K562 (cell line): ENCODE data around the gene JPH3. TPM values are rescaled to one million over a fixed set of nuclear protein-coding genes. Genes with fewer than 3 reads are reported as not detected.

ENCODE experiments used
- ATAC-seq: fragments of 200-7000 bp; cut with Tn5 transposase; 3 replicates; pipeline ENCODE4 v1.9.1; 2020; ENCODE audit warnings: moderate library complexity
- BruUV-seq: library from RNA; stranded (reverse); fragments of 400-500 nt; replicated peaks from 2 replicates; lab custom pipeline; 2021; lab: Mats Ljungman, UMichigan
- CTCF ChIA-PET: fragments of 300-600 bp; formaldehyde crosslinking; extraction: SDS; loops from one replicate; lab custom pipeline; 2021; ENCODE audit warnings: low intra/inter-chr PET ratio; lab: Yijun Ruan, JAX
- POLR2A ChIA-PET: fragments of 300-600, 350-650 bp; sonication (Branson Sonifier 250); formaldehyde crosslinking; extraction: SDS; loops from one replicate; lab custom pipeline; 2021; ENCODE audit warnings: antibody characterized with exemption, inconsistent platforms; lab: Yijun Ruan, JAX
- DNase-seq, 4 experiments: peaks; one replicate each; pipeline versions ENCODE4 v3.0.0 to v3.0.0-alpha.2; 2011 to 2018; ENCODE audit warnings: low spot score in 3 of 4, mixed read lengths in 3 of 4; ENCODE audit errors: extremely low read depth in 1 of 4
- FAIRE-seq: peaks from 2 replicates; lab custom pipeline; 2011; peaks lifted over from hg19 to GRCh38; lab: Jason Lieb, UNC
- H2AFZ ChIP-seq: 2 replicates; pipeline ENCODE4 v1.6.0; 2011; ENCODE audit warnings: low read depth, low read length, control low read depth, inconsistent platforms
- H3K27ac ChIP-seq: fragments of 200-600 bp; 3 replicates; pipeline ENCODE4 v1.8.0; 2011; ENCODE audit warnings: low read depth, mild to moderate bottlenecking, control low read depth, inconsistent platforms, low read length, moderate library complexity, mixed read lengths; ENCODE audit errors: extremely low read depth
- H3K27me3 ChIP-seq, 2 experiments: fragments of 300-600 bp in 1 of 2; 2 replicates in 1 of 2; 3 replicates in 1 of 2; pipeline versions ENCODE4 v1.6.0 to v1.8.0; 2011; ENCODE audit warnings: inconsistent platforms in 2 of 2, low read length in 2 of 2, mild to moderate bottlenecking in 1 of 2, mixed read lengths in 1 of 2, moderate library complexity in 1 of 2; ENCODE audit not compliant: control insufficient read depth in 2 of 2, insufficient read depth in 2 of 2
- H3K36me3 ChIP-seq: fragments of 300-600 bp; 3 replicates; pipeline ENCODE4 v1.8.0; 2011; ENCODE audit warnings: mild to moderate bottlenecking, low read length, inconsistent platforms; ENCODE audit not compliant: control insufficient read depth, insufficient read depth
- H3K4me1 ChIP-seq, 2 experiments: fragments of 200-600 bp in 1 of 2; replicated peaks in 1 of 2; 2 replicates in 1 of 2; 3 replicates in 1 of 2; pipeline versions ENCODE4 v1.5.1 to v1.8.0; 2011; ENCODE audit warnings: inconsistent platforms in 2 of 2, low read length in 2 of 2, mild to moderate bottlenecking in 1 of 2, mixed read lengths in 1 of 2, moderate library complexity in 1 of 2; ENCODE audit not compliant: control insufficient read depth in 2 of 2, insufficient read depth in 2 of 2
- H3K4me2 ChIP-seq: 2 replicates; pipeline ENCODE4 v1.6.1; 2011; ENCODE audit warnings: low read length, control low read depth, inconsistent platforms, mixed read lengths; ENCODE audit not compliant: insufficient read depth
- H3K4me3 ChIP-seq: fragments of 200-600 bp; sonication (generic), shearing (Covaris generic); 2 replicates; pipeline ENCODE4 v1.5.1; 2016; ENCODE audit warnings: control low read depth, inconsistent platforms
- H3K79me2 ChIP-seq: fragments of 200-600 bp; 3 replicates; pipeline ENCODE4 v1.8.0; 2011; ENCODE audit warnings: low read length, inconsistent platforms; ENCODE audit not compliant: control insufficient read depth, insufficient read depth
- H3K9ac ChIP-seq, 2 experiments: 2 replicates each; pipeline versions ENCODE4 v1.6.0 to v1.6.1; 2011; ENCODE audit warnings: low read depth in 2 of 2, low read length in 2 of 2, control low read depth in 1 of 2, inconsistent platforms in 1 of 2, mild to moderate bottlenecking in 1 of 2, mixed read lengths in 1 of 2; ENCODE audit not compliant: insufficient read depth in 1 of 2
- H3K9me1 ChIP-seq: one replicate; pipeline ENCODE4 v1.6.0; 2011; ENCODE audit warnings: inconsistent platforms, mild to moderate bottlenecking, low read length, moderate library complexity; ENCODE audit not compliant: control insufficient read depth, insufficient read depth
- H3K9me3 ChIP-seq: replicated peaks from 2 replicates; pipeline ENCODE4 v1.5.1; 2011; ENCODE audit warnings: low read depth, low read length, inconsistent platforms; ENCODE audit not compliant: control insufficient read depth, insufficient read depth
- H4K20me1 ChIP-seq: replicated peaks from 2 replicates; pipeline ENCODE4 v1.6.1; 2011; ENCODE audit warnings: low read length, inconsistent platforms, mixed read lengths; ENCODE audit not compliant: control insufficient read depth, insufficient read depth
- GTF2E2 ChIP-seq: fragments of 200-800 bp; sonication (Bioruptor generic); IDR thresholded peaks from 2 replicates; pipeline ENCODE4 v1.6.1; 2016; ENCODE audit warnings: missing genetic modification characterization, missing compliant biosample characterization
- HDAC1 ChIP-seq, 2 experiments: fragments of 450-650 bp; IDR thresholded peaks; 2 replicates each; pipeline ENCODE4 v1.6.1; 2016 to 2017; ENCODE audit warnings: inconsistent platforms in 1 of 2, mild to moderate bottlenecking in 1 of 2, moderate library complexity in 1 of 2
- JUNB ChIP-seq: fragments of 450-650 bp; formaldehyde crosslinking; conservative IDR thresholded peaks from 2 replicates; pipeline ENCODE4 v1.4.0; 2020; ENCODE audit warnings: mild to moderate bottlenecking
- PPARD ChIP-seq: fragments of 250-450 bp; sonication (Bioruptor Pico); IDR thresholded peaks from 2 replicates; pipeline ENCODE4 v1.8.0; 2022; ENCODE audit warnings: inconsistent platforms, mild to moderate bottlenecking, moderate library complexity
- RNF2 ChIP-seq: sonication (generic); IDR thresholded peaks from 2 replicates; pipeline ENCODE4 v1.6.1; 2016
- SIRT6 ChIP-seq: IDR thresholded peaks from one replicate; pipeline ENCODE4 v1.6.1; 2012; ENCODE audit warnings: low read depth, mild to moderate bottlenecking, control low read depth, inconsistent platforms, low read length, moderate library complexity
- SIX5 ChIP-seq, 2 experiments: IDR thresholded peaks; 2 replicates each; pipeline ENCODE4 v1.6.1; 2011; ENCODE audit warnings: low read length in 2 of 2, borderline replicate concordance in 1 of 2, low read depth in 1 of 2, mild to moderate bottlenecking in 1 of 2, moderate library complexity in 1 of 2; ENCODE audit not compliant: insufficient read depth in 1 of 2
- XRCC4 ChIP-seq: IDR thresholded peaks from one replicate; pipeline ENCODE4 v1.6.1; 2011; ENCODE audit not compliant: insufficient read depth, insufficient read length; ENCODE audit errors: extremely low read depth
- ZC3H11A ChIP-seq: IDR thresholded peaks from 2 replicates; pipeline ENCODE4 v1.6.1; 2012; ENCODE audit warnings: low read depth, low read length, improper control_type of control experiment
- ZNF277 ChIP-seq: fragments of 250-450 bp; sonication (Bioruptor Pico); IDR thresholded peaks from 2 replicates; pipeline ENCODE4 v1.8.0; 2022; ENCODE audit warnings: inconsistent platforms, mild to moderate bottlenecking, moderate library complexity, borderline replicate concordance
- WGBS: fragments of 100-300 bp; shearing (Covaris generic); methylation state at CpG from one replicate; pipeline ENCODE4 v1.1.6; 2016; ENCODE audit warnings: low coverage, mixed read lengths; ENCODE audit not compliant: insufficient coverage; ENCODE audit errors: missing lambda C conversion rate; 5-methylcytosine and 5-hydroxymethylcytosine counted together
- in situ Hi-C: fragments of 300-500 bp; cut with MboI; formaldehyde crosslinking; loops from 4 replicates; pipeline ENCODE4 v1.15.0; 2018; ENCODE audit warnings: inconsistent platforms, mixed read lengths
- intact Hi-C: fragments of 100-400 bp; cut with micrococcal nuclease; formaldehyde crosslinking; loops from 2 replicates; pipeline ENCODE4 v1.14.2; 2022
- polyA plus RNA-seq, 8 experiments: library from polyadenylated mRNA; depleted of rRNA in 4 of 8; stranded (reverse) in 5 of 8; unstranded in 3 of 8; fragments of >200 nt; fragmentation: Nextera tagmentation in 2 of 8; fragmentation: Illumina TruSeq in 1 of 8; extraction: Ambion mirVana in 2 of 8; extraction: Trizol in 1 of 8; gene quantifications; 2 replicates each; pipeline versions ENCODE4 v1.2.1 to v1.2.3, GENCODE V29; 2011 to 2014; ENCODE audit warnings: inconsistent platforms in 1 of 8, missing spikeins in 1 of 8
- total RNA-seq, 7 experiments: library from RNA; depleted of rRNA in 6 of 7; stranded (reverse); fragments of >200 nt in 6 of 7; fragmentation: Illumina TruSeq in 2 of 7; extraction: Trizol in 2 of 7; gene quantifications; 2 replicates each; pipeline versions ENCODE4 v1.2.1 to v1.2.3, GENCODE V29; 2011 to 2021; ENCODE audit warnings: low replicate concordance in 1 of 7
- TF ChIP-seq, protein P1 (sequence below): sonication (generic); formaldehyde crosslinking; IDR thresholded peaks from 2 replicates; pipeline ENCODE4 v1.8.0; 2022; ENCODE audit warnings: mild to moderate bottlenecking, missing genetic modification reagents, borderline replicate concordance

The JPH3 gene
- total and polyA plus RNA-seq, 9 of the 15 experiments (the other 6 are each of a cell fraction or from before 2014, with no cell fraction given), result 0.01 TPM; not detected in 8

GRCh38 chr16:87618216-87618615 is 15.9 kb downstream of the JPH3 start:
- no peak for FAIRE-seq
- 2% methylated on average over 10 of the region's 12 CpGs for WGBS
- BruUV-seq, result no TSS peak
- no peaks in the 10 kb centered on the region for H3K79me2 ChIP-seq
- ATAC-seq, result no peak
- no peak overlapping the region for H3K4me2 ChIP-seq
- intact Hi-C loops (no loop called here), in situ Hi-C loops (no loop called here)
- ChIA-PET POLR2A (interaction anchor here (1.1 kb wide), 1 partner anchor 8 kb away, joined by 4 read pairs; no protein-coding TSS in a partner anchor), CTCF (no interaction called here)
- H3K4me3 ChIP-seq, result no peak overlapping the region
- H2AFZ ChIP-seq, result no peak overlapping the region
- no peaks in the 10 kb centered on the region for H3K4me1 ChIP-seq
- TF ChIP-seq PPARD (no peak), RNF2 (no peak), GTF2E2 (tag) (no peak), JUNB (CRISPR knock-in tag) (no peak), XRCC4 (no peak), SIRT6 (no peak), ZNF277 (CRISPR knock-in tag) (no peak), HDAC1 (IDR thresholded peaks at IDR 0.05) (no peak), ZC3H11A (no peak), SIX5 (IDR thresholded peaks at IDR 0.05; ENCODE audit: borderline replicate concordance in 1 of 2, insufficient read depth in 1 of 2, low read depth in 1 of 2, low read length in 2 of 2) (no peak)
- TF ChIP-seq, protein P1, sequence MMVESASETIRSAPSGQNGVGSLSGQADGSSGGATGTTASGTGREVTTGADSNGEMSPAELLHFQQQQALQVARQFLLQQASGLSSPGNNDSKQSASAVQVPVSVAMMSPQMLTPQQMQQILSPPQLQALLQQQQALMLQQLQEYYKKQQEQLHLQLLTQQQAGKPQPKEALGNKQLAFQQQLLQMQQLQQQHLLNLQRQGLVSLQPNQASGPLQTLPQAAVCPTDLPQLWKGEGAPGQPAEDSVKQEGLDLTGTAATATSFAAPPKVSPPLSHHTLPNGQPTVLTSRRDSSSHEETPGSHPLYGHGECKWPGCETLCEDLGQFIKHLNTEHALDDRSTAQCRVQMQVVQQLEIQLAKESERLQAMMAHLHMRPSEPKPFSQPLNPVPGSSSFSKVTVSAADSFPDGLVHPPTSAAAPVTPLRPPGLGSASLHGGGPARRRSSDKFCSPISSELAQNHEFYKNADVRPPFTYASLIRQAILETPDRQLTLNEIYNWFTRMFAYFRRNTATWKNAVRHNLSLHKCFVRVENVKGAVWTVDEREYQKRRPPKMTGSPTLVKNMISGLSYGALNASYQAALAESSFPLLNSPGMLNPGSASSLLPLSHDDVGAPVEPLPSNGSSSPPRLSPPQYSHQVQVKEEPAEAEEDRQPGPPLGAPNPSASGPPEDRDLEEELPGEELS, result no peak
- H3K9me1 ChIP-seq, result no peaks in the 10 kb centered on the region
- no peaks in the 10 kb centered on the region for H3K9me3 ChIP-seq
- no peak overlapping the region for H3K27ac ChIP-seq
- DNase-seq, result no peak
- H3K36me3 ChIP-seq, result no peaks in the 10 kb centered on the region
- peaks cover 24 to 77% of the 10 kb centered on the region in 2 experiments; a peak in 4 of 5 replicates for H3K27me3 ChIP-seq
- H3K9ac ChIP-seq, result 0 out of 4 replicates have a peak overlapping the region, but pooled peaks of 1 of the 2 experiments have one; percentile 58
- H4K20me1 ChIP-seq, result 0 out of 2 replicates have a peak, but pooled peaks cover 8% of the 10 kb centered on the region
